HepG2 (cell line): ENCODE data around the gene CDK5R1. TPM values are rescaled to one million over a fixed set of nuclear protein-coding genes. Genes with fewer than 3 reads are reported as not detected.
A peak's percentile ranks its signal among the peaks of the same experiment; 100 is the strongest.

Experiments
- ATAC-seq: fragments of 200-7000 bp; cut with Tn5 transposase; 3 replicates; pipeline ENCODE4 v1.9.1; 2020; ENCODE audit warnings: mild to moderate bottlenecking, moderate library complexity
- BruUV-seq: library from RNA; stranded (reverse); fragments of 400-500 nt; replicated peaks from 2 replicates; lab custom pipeline; 2021; lab: Mats Ljungman, UMichigan
- CTCF ChIA-PET: fragments of 300-600 bp; formaldehyde crosslinking; extraction: SDS; loops from one replicate; lab custom pipeline; 2021; ENCODE audit warnings: low total read pairs, inconsistent platforms, low intra/inter-chr PET ratio; lab: Yijun Ruan, JAX
- POLR2A ChIA-PET: fragments of 350-600 bp; sonication (Branson Sonifier 250); formaldehyde crosslinking; loops from one replicate; lab custom pipeline; 2020; ENCODE audit warnings: antibody characterized with exemption, inconsistent platforms; lab: Yijun Ruan, JAX
- DNase-seq: peaks from one replicate; pipeline ENCODE4 v3.0.0-alpha.2; 2015; ENCODE audit warnings: low spot score
- FAIRE-seq: peaks from 3 replicates; lab custom pipeline; 2011; peaks lifted over from hg19 to GRCh38; lab: Jason Lieb, UNC
- H2AFZ ChIP-seq: one replicate; pipeline ENCODE4 v1.6.1; 2011; ENCODE audit warnings: low read length, inconsistent platforms
- H3K27ac ChIP-seq: fragments of 300-600 bp; 3 replicates; pipeline ENCODE4 v1.8.0; 2011; ENCODE audit warnings: mixed run types, mild to moderate bottlenecking, mixed read lengths, low read length, inconsistent platforms; ENCODE audit not compliant: insufficient read depth; ENCODE audit errors: extremely low read length
- H3K27me3 ChIP-seq, 2 experiments: fragments of 200-600 bp in 1 of 2; 2 replicates in 1 of 2; 3 replicates in 1 of 2; pipeline versions ENCODE4 v1.6.0 to v1.8.0; 2011; ENCODE audit warnings: low read length in 2 of 2, mild to moderate bottlenecking in 2 of 2, moderate library complexity in 2 of 2, inconsistent platforms in 1 of 2; ENCODE audit not compliant: insufficient read depth in 2 of 2, control insufficient read depth in 1 of 2
- H3K36me3 ChIP-seq, 2 experiments: fragments of 200-600 bp in 1 of 2; replicated peaks in 1 of 2; 2 replicates in 1 of 2; 3 replicates in 1 of 2; pipeline versions ENCODE4 v1.5.1 to v1.8.0; 2011; ENCODE audit warnings: low read length in 2 of 2, inconsistent platforms in 1 of 2; ENCODE audit not compliant: insufficient read depth in 2 of 2, control insufficient read depth in 1 of 2
- H3K4me1 ChIP-seq: 2 replicates; pipeline ENCODE4 v1.5.1; 2012; ENCODE audit warnings: low read length, inconsistent platforms; ENCODE audit not compliant: insufficient read depth
- H3K4me2 ChIP-seq: 2 replicates; pipeline ENCODE4 v1.6.0; 2011; ENCODE audit warnings: low read depth, low read length, inconsistent platforms
- H3K4me3 ChIP-seq, 3 experiments: fragments of 200-600 bp in 1 of 3; sonication (generic), shearing (Covaris generic) in 1 of 3; replicated peaks in 1 of 3; 2 replicates each; pipeline ENCODE4 v1.5.1; 2011 to 2016; ENCODE audit warnings: low read length in 3 of 3, inconsistent platforms in 2 of 3, low read depth in 2 of 3, mild to moderate bottlenecking in 2 of 3, control low read depth in 1 of 3, mixed read lengths in 1 of 3; ENCODE audit not compliant: insufficient read depth in 1 of 3
- H3K79me2 ChIP-seq: one replicate; pipeline ENCODE4 v1.6.1; 2011; ENCODE audit warnings: low read length, inconsistent platforms; ENCODE audit not compliant: insufficient read depth
- H3K9ac ChIP-seq: 2 replicates; pipeline ENCODE4 v1.6.0; 2011; ENCODE audit warnings: mild to moderate bottlenecking, low read depth, low read length, inconsistent platforms; ENCODE audit not compliant: insufficient read depth
- H3K9me3 ChIP-seq: 2 replicates; pipeline ENCODE4 v1.5.1; 2012; ENCODE audit warnings: mild to moderate bottlenecking, low read length
- H4K20me1 ChIP-seq: 2 replicates; pipeline ENCODE4 v1.6.0; 2011; ENCODE audit warnings: inconsistent platforms, mild to moderate bottlenecking, low read length, moderate library complexity; ENCODE audit not compliant: insufficient read depth
- CBX1 ChIP-seq: IDR thresholded peaks from one replicate; pipeline ENCODE4 v1.6.1; 2016; ENCODE audit warnings: antibody characterized with exemption, low read depth
- EHMT2 ChIP-seq: fragments of 200-600 bp; sonication (generic); IDR thresholded peaks from 2 replicates; pipeline ENCODE4 v1.7.0; 2017; ENCODE audit warnings: antibody characterized with exemption, low read depth, low read length, borderline replicate concordance
- HES4 ChIP-seq: sonication (generic); formaldehyde crosslinking; IDR thresholded peaks from 2 replicates; pipeline ENCODE4 v1.9.0; 2021; ENCODE audit warnings: mild to moderate bottlenecking, missing genetic modification reagents, borderline replicate concordance
- KDM5A ChIP-seq: fragments of 200-600 bp; sonication (generic); IDR thresholded peaks from 2 replicates; pipeline ENCODE4 v1.7.0; 2018; ENCODE audit warnings: antibody characterized with exemption, mild to moderate bottlenecking, low read length, borderline replicate concordance
- MED1 ChIP-seq: sonication (generic); formaldehyde crosslinking; IDR thresholded peaks from 2 replicates; pipeline ENCODE4 v1.4.0; 2020; ENCODE audit warnings: missing genetic modification reagents
- NFE2 ChIP-seq: sonication (generic); formaldehyde crosslinking; IDR thresholded peaks from 2 replicates; pipeline ENCODE4 v1.4.0; 2020; ENCODE audit warnings: missing genetic modification reagents
- PAXIP1 ChIP-seq: sonication (generic); formaldehyde crosslinking; conservative IDR thresholded peaks from 2 replicates; pipeline ENCODE4 v1.4.0; 2020; ENCODE audit warnings: mild to moderate bottlenecking, missing genetic modification reagents, moderate library complexity
- TAF1 ChIP-seq: sonication (generic); formaldehyde crosslinking; IDR thresholded peaks from 2 replicates; pipeline ENCODE4 v1.4.0; 2020; ENCODE audit warnings: missing genetic modification reagents
- TFAP4 ChIP-seq: sonication (generic); IDR thresholded peaks from 2 replicates; pipeline ENCODE4 v1.6.1; 2016; ENCODE audit warnings: low read depth, borderline replicate concordance
- ZEB1 ChIP-seq: IDR thresholded peaks from 2 replicates; pipeline ENCODE4 v1.6.1; 2012; ENCODE audit warnings: mild to moderate bottlenecking, low read depth, inconsistent platforms; ENCODE audit not compliant: insufficient replicate concordance
- ZNF484 ChIP-seq: sonication (generic); formaldehyde crosslinking; IDR thresholded peaks from 2 replicates; pipeline ENCODE4 v1.5.1; 2020; ENCODE audit warnings: mild to moderate bottlenecking, low read depth, missing genetic modification reagents, borderline replicate concordance
- ZNF546 ChIP-seq: sonication (generic); formaldehyde crosslinking; conservative IDR thresholded peaks from 2 replicates; pipeline ENCODE4 v1.8.1; 2023; ENCODE audit warnings: mild to moderate bottlenecking, missing genetic modification reagents
- ZNF547 ChIP-seq: sonication (generic); formaldehyde crosslinking; IDR thresholded peaks from 2 replicates; pipeline ENCODE4 v1.5.1; 2020; ENCODE audit warnings: mild to moderate bottlenecking, missing genetic modification reagents
- ZNF562 ChIP-seq: sonication (generic); formaldehyde crosslinking; IDR thresholded peaks from 2 replicates; pipeline ENCODE4 v1.8.0; 2022; ENCODE audit warnings: missing genetic modification reagents, borderline replicate concordance
- ZNF598 ChIP-seq: sonication (generic); formaldehyde crosslinking; IDR thresholded peaks from 2 replicates; pipeline ENCODE4 v1.5.1; 2020; ENCODE audit warnings: mild to moderate bottlenecking, missing genetic modification reagents, borderline replicate concordance
- WGBS: methylation state at CpG from one replicate; pipeline ENCODE4 v1.1.6; 2017; ENCODE audit warnings: low lambda C conversion rate; 5-methylcytosine and 5-hydroxymethylcytosine counted together
- in situ Hi-C: cut with HindIII; loops from 2 replicates; pipeline ENCODE4 v1.10.0; 2017; ENCODE audit warnings: low pct_unique_long_range_greater_than_20kb; ENCODE audit not compliant: extremely low pct_ligation_motif_present
- intact Hi-C: fragments of 100-400 bp; cut with micrococcal nuclease; formaldehyde crosslinking; loops from one replicate; pipeline ENCODE4 v1.10.0; 2022; ENCODE audit not compliant: unreplicated experiment
- polyA plus RNA-seq, 8 experiments: library from polyadenylated mRNA; depleted of rRNA in 3 of 8; stranded (reverse) in 7 of 8; unstranded in 1 of 8; fragments of >200 nt; fragmentation: Illumina TruSeq in 4 of 8; extraction: Trizol in 4 of 8; gene quantifications; 2 replicates each; pipeline versions ENCODE4 v1.2.1 to v1.2.3, GENCODE V29; 2011 to 2016; ENCODE audit warnings: low read depth in 4 of 8, missing spikeins in 1 of 8, mixed read lengths in 1 of 8; ENCODE audit not compliant: insufficient read depth in 1 of 8
- total RNA-seq, 5 experiments: library from RNA; depleted of rRNA; stranded (reverse); fragments of >200 nt; fragmentation: Illumina TruSeq; extraction: Trizol; gene quantifications; 2 replicates each; pipeline ENCODE4 v1.2.3, GENCODE V29; 2016; ENCODE audit warnings: low read depth in 1 of 5

CDK5R1 gene
- total and polyA plus RNA-seq, 2 of the 13 experiments (the other 11 are each of a cell fraction or from before 2014, with no cell fraction given): 1.1 to 3.9 TPM

GRCh38 chr17:32488177-32488542, 1.4 kb downstream of the CDK5R1 start:
- intact Hi-C loops: no loop called here
- no peak overlapping the region for H3K27ac ChIP-seq
- peak overlapping the region in 2 of 3 experiments; percentile 69 to 81; a peak in 2 of 6 replicates for H3K4me3 ChIP-seq
- 0 out of 2 replicates have a peak overlapping the region, but pooled peaks have one; percentile 66 for H3K9ac ChIP-seq
- TF ChIP-seq ZNF562 (CRISPR knock-in tag): no peak
- no peak for TF ChIP-seq ZNF546 (CRISPR knock-in tag)
- TF ChIP-seq ZNF484 (CRISPR knock-in tag): no peak; the same call in 1 of the 2 replicates
- no peak for TF ChIP-seq ZNF598 (CRISPR knock-in tag)
- no peak for TF ChIP-seq CBX1
- TF ChIP-seq KDM5A: no peak
- TF ChIP-seq ZEB1: no peak
- TF ChIP-seq, all 625 proteins: peak for 0
- FAIRE-seq: no peak
- ATAC-seq: no peak
- DNase-seq: no peak
- H3K4me2 ChIP-seq: peak overlapping the region; percentile 97
- H4K20me1 ChIP-seq: no peaks in the 10 kb centered on the region
- H3K4me1 ChIP-seq: peaks cover 43% of the 10 kb centered on the region
- no peaks in the 10 kb centered on the region for H3K79me2 ChIP-seq
- H2AFZ ChIP-seq: no peak overlapping the region
- H3K27me3 ChIP-seq: no peaks in the 10 kb centered on the region
- H3K9me3 ChIP-seq: no peaks in the 10 kb centered on the region
- peaks cover 2 to 4% of the 10 kb centered on the region in 2 experiments; a peak in 2 of 5 replicates for H3K36me3 ChIP-seq
- no TSS peak for BruUV-seq
- WGBS: 92% methylated on average over 16 of the region's 16 CpGs
- ChIA-PET CTCF (no interaction called here), POLR2A (no interaction called here)
- in situ Hi-C loops: loop anchor here (10.0 kb wide), 1 partner anchor 267 kb away; no protein-coding TSS in a partner anchor

- Histone ChIP-seq H4K20me1 (no peaks in the 10 kb centered on the region), H2AFZ (no peak overlapping the region), H3K9ac (no peak overlapping the region), H3K79me2 (no peaks in the 10 kb centered on the region), H3K4me3 (no peak overlapping the region), H3K4me2 (peak overlapping the region; percentile 97), H3K27ac (no peak overlapping the region), H3K36me3 (peaks cover 2 to 4% of the 10 kb centered on the region in 2 experiments; a peak in 2 of 5 replicates), H3K9me3 (no peaks in the 10 kb centered on the region), H3K4me1 (peaks cover 40% of the 10 kb centered on the region), H3K27me3 (no peaks in the 10 kb centered on the region)
- 95% methylated on average over 13 of the region's 13 CpGs for WGBS
- DNase-seq: no peak
- no peak for ATAC-seq
- FAIRE-seq: no peak
- POLR2A ChIA-PET: no interaction called here
- intact Hi-C loops (no loop called here), in situ Hi-C loops (loop anchor here (10.0 kb wide), 1 partner anchor 266 kb away; no protein-coding TSS in a partner anchor)
- no TSS peak for BruUV-seq
- CTCF ChIA-PET: no interaction called here
- no peak for TF ChIP-seq ZNF547 (CRISPR knock-in tag)
- no peak for TF ChIP-seq TAF1 (CRISPR knock-in tag)
- TF ChIP-seq EHMT2: no peak
- no peak for TF ChIP-seq MED1
- TF ChIP-seq NFE2 (CRISPR knock-in tag): no peak
- TF ChIP-seq HES4 (CRISPR knock-in tag): no peak
- TF ChIP-seq TFAP4: no peak
- no peak for TF ChIP-seq PAXIP1 (CRISPR knock-in tag)
Measured at GRCh38 chr17:32488604-32489180, 1.9 kb downstream of the CDK5R1 start.
